Right ventricle myocardium inferior (tissue), 1 donor: ENCODE measurements around the gene RITA1. TPM values are rescaled to one million over a fixed set of nuclear protein-coding genes. Genes with fewer than 3 reads are reported as not detected.
"Not testable (repeated sequence)": the region's sequence is repeated elsewhere in the genome, so short reads cannot be mapped to it uniquely, and the experiment has no call there.

Source experiments
- ATAC-seq: fragments of 200-7000 bp; cut with Tn5 transposase; one replicate; pipeline ENCODE4 v1.9.1; 2020; ENCODE audit warnings: mild to moderate bottlenecking, moderate library complexity
- DNase-seq: peaks from one replicate; pipeline ENCODE4 v3.0.0; 2021; ENCODE audit errors: missing footprints
- intact Hi-C: fragments of 100-400 bp; cut with DNase I; formaldehyde crosslinking; loops from one replicate; pipeline ENCODE4 v1.11.0; 2022
- long read RNA-seq: library from polyadenylated mRNA; unstranded; transcript quantifications from one replicate; pipeline ENCODE4 v2.0.0, GENCODE V29; 2021
- total RNA-seq: library from RNA; stranded (reverse); fragmentation: NEBNext Ultra II Directional; extraction: Animal tissue kit (Norgen Biotek cat#: 25700); gene quantifications from one replicate; pipeline ENCODE4 v1.2.1, GENCODE V29; 2021
- donor health status: DM: no; HTN: yes; CAD: no; lungs with severe emphysema.

RITA1 gene
- 18.1 TPM for total RNA-seq
- long read RNA-seq, transcript RITA1-201 (4 exons, 2,053 nt), result major isoform, 12 of 15 reads
- long read RNA-seq, partial matches to known transcripts, result 1 of 15 reads
- long read RNA-seq, other reads (novel, unspliced or antisense), result 0 of 15 reads

GRCh38 chr12:113185180-113186032 lies at the start of gene RITA1, which contains the start of gene DDX54:
Gene RITA1, plus strand, starts transcription at chr12:113185721. Its CDS starts 1,026 bp downstream, at chr12:113186747.
Gene DDX54, minus strand, starts transcription at chr12:113185478. Its CDS starts 27 bp downstream, at chr12:113185451.
- DNase-seq, result peak; percentile 91
- peak; percentile 90 for ATAC-seq
- intact Hi-C loops, result no loop called here

- ATAC-seq (no peak), DNase-seq (peak; percentile 48)
- intact Hi-C loops, result no loop called here
Measured at GRCh38 chr12:113136128-113136989, 49.2 kb upstream of the RITA1 start.

GRCh38 chr12:113136990-113137511 lies 48.5 kb upstream of the RITA1 start:
- DNase-seq (peak; percentile 45), ATAC-seq (no peak)
- intact Hi-C loops, result no loop called here

GRCh38 chr12:113137861-113138783 lies 47.4 kb upstream of the RITA1 start:
- ATAC-seq (no peak), DNase-seq (peak; percentile 44)
- intact Hi-C loops, result no loop called here

GRCh38 chr12:113138826-113139225 lies 46.7 kb upstream of the RITA1 start:
- DNase-seq, result peak; percentile 31
- ATAC-seq, result no peak
- intact Hi-C loops, result no loop called here

GRCh38 chr12:113140706-113141105 lies 44.8 kb upstream of the RITA1 start:
- ATAC-seq (no peak), DNase-seq (peak; percentile 59)
- intact Hi-C loops, result no loop called here

GRCh38 chr12:113141716-113142115 lies 43.8 kb upstream of the RITA1 start:
- ATAC-seq, DNase-seq, intact Hi-C loops: not testable (repeated sequence)

GRCh38 chr12:113142173-113142885 lies 43.2 kb upstream of the RITA1 start:
- DNase-seq (peak; percentile 72), ATAC-seq (peak; percentile 75)
- intact Hi-C loops, result no loop called here

- ATAC-seq (peak; percentile 44), DNase-seq (no peak)
- intact Hi-C loops, result no loop called here
Measured at GRCh38 chr12:113142886-113143332, 42.6 kb upstream of the RITA1 start.

GRCh38 chr12:113143959-113144358 lies 41.6 kb upstream of the RITA1 start:
- ATAC-seq (no peak), DNase-seq (no peak)
- intact Hi-C loops, result no loop called here

GRCh38 chr12:113144806-113145205 lies 40.7 kb upstream of the RITA1 start:
- intact Hi-C loops, result no loop called here
- DNase-seq, result no peak
- no peak for ATAC-seq

- no peak for ATAC-seq
- intact Hi-C loops, result no loop called here
- DNase-seq, result no peak
Measured at GRCh38 chr12:113145720-113146551, 39.6 kb upstream of the RITA1 start.

GRCh38 chr12:113146999-113147398 lies 38.5 kb upstream of the RITA1 start:
- DNase-seq (no peak), ATAC-seq (no peak)
- intact Hi-C loops, result no loop called here

GRCh38 chr12:113149361-113150150 lies 36.0 kb upstream of the RITA1 start, which contains the start of gene CFAP73:
Gene CFAP73, plus strand, starts transcription at chr12:113149724. Its CDS starts 134 bp downstream, at chr12:113149858.
- intact Hi-C loops, result no loop called here

GRCh38 chr12:113151655-113152054 lies 33.9 kb upstream of the RITA1 start:
- peak; percentile 62 for DNase-seq
- intact Hi-C loops, result loop anchor here (2.0 kb wide), 1 partner anchor 103 kb away; no protein-coding TSS in a partner anchor
- ATAC-seq, result no peak

More at GRCh38 chr12:113149361-113150150, 36.0 kb upstream of the RITA1 start, which contains the start of gene CFAP73:
- peak; percentile 69 for ATAC-seq
- peak; percentile 81 for DNase-seq
